K562 (cell line): ENCODE measurements around the gene HADHA. TPM values are rescaled to one million over a fixed set of nuclear protein-coding genes. Genes with fewer than 3 reads are reported as not detected.

Source experiments
- CBX3 ChIP-seq, 2 experiments: IDR thresholded peaks; 1 replicate in 1 of 2; 2 replicates in 1 of 2; pipeline ENCODE4 v1.6.1; 2012; ENCODE audit warnings: inconsistent platforms in 2 of 2, low read length in 2 of 2, borderline replicate concordance in 1 of 2, control low read depth in 1 of 2
- CREBBP ChIP-seq: IDR thresholded peaks from one replicate; pipeline ENCODE4 v1.6.1; 2012; ENCODE audit warnings: low read depth, mild to moderate bottlenecking, control low read depth, inconsistent platforms, low read length
- ILK ChIP-seq: fragments of 450-650 bp; IDR thresholded peaks from 2 replicates; pipeline ENCODE4 v1.6.1; 2016; ENCODE audit warnings: missing genetic modification characterization, low read depth, mild to moderate bottlenecking, missing compliant biosample characterization, moderate library complexity, borderline replicate concordance
- KLF1 ChIP-seq: fragments of 450-650 bp; IDR thresholded peaks from 2 replicates; pipeline ENCODE4 v1.6.1; 2016; ENCODE audit warnings: missing genetic modification characterization, missing compliant biosample characterization
- MIER1 ChIP-seq: fragments of 450-650 bp; IDR thresholded peaks from 2 replicates; pipeline ENCODE4 v1.6.1; 2016; ENCODE audit warnings: antibody characterized with exemption, mild to moderate bottlenecking, low read depth
- NFIC ChIP-seq: fragments of 450-650 bp; IDR thresholded peaks from 2 replicates; pipeline ENCODE4 v1.6.1; 2017; ENCODE audit warnings: mild to moderate bottlenecking, inconsistent platforms
- PCBP2 ChIP-seq: fragments of 200-400 bp; formaldehyde crosslinking; IDR thresholded peaks from 2 replicates; pipeline ENCODE4 v1.6.1; 2018; ENCODE audit warnings: low read length, low read depth, mild to moderate bottlenecking, moderate library complexity; ENCODE audit not compliant: poor library complexity, severe bottlenecking
- PURB ChIP-seq: sonication (generic); formaldehyde crosslinking; IDR thresholded peaks from 2 replicates; pipeline ENCODE4 v1.9.0; 2021; ENCODE audit warnings: low read depth, mild to moderate bottlenecking, missing genetic modification reagents
- RBM39 ChIP-seq: fragments of 200-400 bp; formaldehyde crosslinking; optimal IDR thresholded peaks from 2 replicates; pipeline ENCODE3; 2018; ENCODE audit warnings: low read depth, low read length
- RFX5 ChIP-seq: IDR thresholded peaks from 2 replicates; pipeline ENCODE4 v1.6.1; 2011; ENCODE audit warnings: low read depth, mild to moderate bottlenecking, improper control_type of control experiment, low read length
- ZNF436 ChIP-seq: fragments of 250-450, 450-650 bp; sonication (Bioruptor Pico); formaldehyde crosslinking; IDR thresholded peaks from 2 replicates; pipeline ENCODE4 v1.7.0; 2020; ENCODE audit warnings: mild to moderate bottlenecking
- polyA plus RNA-seq, 8 experiments: library from polyadenylated mRNA; depleted of rRNA in 4 of 8; stranded (reverse) in 5 of 8; unstranded in 3 of 8; fragments of >200 nt; fragmentation: Nextera tagmentation in 2 of 8; fragmentation: Illumina TruSeq in 1 of 8; extraction: Ambion mirVana in 2 of 8; extraction: Trizol in 1 of 8; gene quantifications; 2 replicates each; pipeline versions ENCODE4 v1.2.1 to v1.2.3, GENCODE V29; 2011 to 2014; ENCODE audit warnings: inconsistent platforms in 1 of 8, missing spikeins in 1 of 8
- total RNA-seq, 7 experiments: library from RNA; depleted of rRNA in 6 of 7; stranded (reverse); fragments of >200 nt in 6 of 7; fragmentation: Illumina TruSeq in 2 of 7; extraction: Trizol in 2 of 7; gene quantifications; 2 replicates each; pipeline versions ENCODE4 v1.2.1 to v1.2.3, GENCODE V29; 2011 to 2021; ENCODE audit warnings: low replicate concordance in 1 of 7
- TF ChIP-seq, protein P1 (sequence below): IDR thresholded peaks from 2 replicates; pipeline ENCODE4 v1.6.1; 2014; ENCODE audit warnings: antibody characterized with exemption
- TF ChIP-seq, protein P2 (sequence below): sonication (generic); formaldehyde crosslinking; IDR thresholded peaks from 2 replicates; pipeline ENCODE4 v1.8.1; 2023; ENCODE audit warnings: mild to moderate bottlenecking, missing genetic modification reagents
- TF ChIP-seq, protein P3 (sequence below): fragments of 150-350 bp; conservative IDR thresholded peaks from 2 replicates; pipeline ENCODE4 v1.6.1; 2014; ENCODE audit warnings: low read length

Gene HADHA
- total and polyA plus RNA-seq, 9 of the 15 experiments (the other 6 are each of a cell fraction or from before 2014, with no cell fraction given): 145 to 326 (median 202) TPM

DNA sequence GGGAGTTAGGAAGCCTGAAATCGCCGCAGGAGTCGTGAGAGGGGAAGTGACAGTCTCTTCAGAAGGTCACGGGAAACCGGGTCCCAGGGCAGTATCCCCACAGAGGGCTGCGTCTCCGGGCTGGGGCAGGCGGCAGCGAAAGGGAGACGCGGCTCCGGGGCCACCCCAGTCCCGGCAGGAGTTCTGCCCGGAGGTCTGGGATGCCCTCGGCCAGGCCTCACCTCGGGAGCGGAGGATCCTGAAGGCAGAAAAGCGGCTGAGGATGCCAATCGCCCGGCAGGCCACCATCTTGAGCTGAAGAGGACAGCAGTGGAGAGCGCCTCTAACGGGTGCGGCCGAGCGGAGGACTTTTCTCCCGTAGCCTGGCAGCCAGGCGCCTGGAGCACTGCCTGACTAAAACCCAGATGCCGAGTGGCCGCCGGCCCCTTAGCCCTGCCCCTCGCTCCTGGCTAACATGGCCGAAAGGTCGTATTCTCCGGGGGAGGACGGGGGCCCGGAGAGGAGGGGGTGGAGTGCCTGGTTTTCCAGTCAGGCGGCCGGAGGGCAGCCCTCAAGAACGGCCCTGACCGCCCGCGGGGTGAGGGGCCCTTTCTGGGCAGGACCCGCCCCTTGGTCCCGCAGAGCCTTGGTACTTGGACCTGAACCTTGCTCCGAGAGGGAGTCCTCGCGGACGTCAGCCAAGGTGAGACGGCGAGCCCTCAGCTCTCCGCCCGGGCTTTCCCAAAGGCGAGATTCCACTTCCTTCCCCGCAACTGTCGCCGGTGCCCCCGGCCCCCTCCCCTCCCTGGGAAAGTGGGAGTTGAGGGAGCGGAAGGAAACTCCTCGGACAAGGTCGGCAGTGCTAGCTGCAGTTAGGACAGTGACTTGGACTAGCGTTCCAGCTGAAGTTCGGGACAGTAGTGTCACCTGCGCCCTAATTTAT is at the start of gene HADHA, which contains the start of gene HADHB (continued):
- TF ChIP-seq ILK (no peak), CREBBP (no peak), ZNF436 (no peak), PCBP2 (no peak), PURB (CRISPR knock-in tag) (no peak), RFX5 (no peak), RBM39 (peak; percentile 58), CBX3 (IDR thresholded peaks at IDR 0.05; ENCODE audit: borderline replicate concordance in 1 of 2, low read length in 2 of 2) (peak in 1 of 2 experiments; percentile 10; a peak in 1 of 3 replicates), NFIC (peak; percentile 31; the same call in 1 of the 2 replicates), KLF1 (tag) (0 out of 2 replicates have a peak, but pooled peaks have one; percentile 13), MIER1 (no peak)
- TF ChIP-seq, protein P1, sequence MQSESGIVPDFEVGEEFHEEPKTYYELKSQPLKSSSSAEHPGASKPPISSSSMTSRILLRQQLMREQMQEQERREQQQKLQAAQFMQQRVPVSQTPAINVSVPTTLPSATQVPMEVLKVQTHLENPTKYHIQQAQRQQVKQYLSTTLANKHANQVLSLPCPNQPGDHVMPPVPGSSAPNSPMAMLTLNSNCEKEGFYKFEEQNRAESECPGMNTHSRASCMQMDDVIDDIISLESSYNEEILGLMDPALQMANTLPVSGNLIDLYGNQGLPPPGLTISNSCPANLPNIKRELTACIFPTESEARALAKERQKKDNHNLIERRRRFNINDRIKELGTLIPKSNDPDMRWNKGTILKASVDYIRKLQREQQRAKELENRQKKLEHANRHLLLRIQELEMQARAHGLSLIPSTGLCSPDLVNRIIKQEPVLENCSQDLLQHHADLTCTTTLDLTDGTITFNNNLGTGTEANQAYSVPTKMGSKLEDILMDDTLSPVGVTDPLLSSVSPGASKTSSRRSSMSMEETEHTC: no peak; the same call in 1 of the 2 replicates
- TF ChIP-seq, protein P2, sequence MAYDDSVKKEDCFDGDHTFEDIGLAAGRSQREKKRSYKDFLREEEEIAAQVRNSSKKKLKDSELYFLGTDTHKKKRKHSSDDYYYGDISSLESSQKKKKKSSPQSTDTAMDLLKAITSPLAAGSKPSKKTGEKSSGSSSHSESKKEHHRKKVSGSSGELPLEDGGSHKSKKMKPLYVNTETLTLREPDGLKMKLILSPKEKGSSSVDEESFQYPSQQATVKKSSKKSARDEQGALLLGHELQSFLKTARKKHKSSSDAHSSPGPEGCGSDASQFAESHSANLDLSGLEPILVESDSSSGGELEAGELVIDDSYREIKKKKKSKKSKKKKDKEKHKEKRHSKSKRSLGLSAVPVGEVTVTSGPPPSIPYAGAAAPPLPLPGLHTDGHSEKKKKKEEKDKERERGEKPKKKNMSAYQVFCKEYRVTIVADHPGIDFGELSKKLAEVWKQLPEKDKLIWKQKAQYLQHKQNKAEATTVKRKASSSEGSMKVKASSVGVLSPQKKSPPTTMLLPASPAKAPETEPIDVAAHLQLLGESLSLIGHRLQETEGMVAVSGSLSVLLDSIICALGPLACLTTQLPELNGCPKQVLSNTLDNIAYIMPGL (CRISPR knock-in tag): peak; percentile 56; the same call in 1 of the 2 replicates
- TF ChIP-seq, protein P3, sequence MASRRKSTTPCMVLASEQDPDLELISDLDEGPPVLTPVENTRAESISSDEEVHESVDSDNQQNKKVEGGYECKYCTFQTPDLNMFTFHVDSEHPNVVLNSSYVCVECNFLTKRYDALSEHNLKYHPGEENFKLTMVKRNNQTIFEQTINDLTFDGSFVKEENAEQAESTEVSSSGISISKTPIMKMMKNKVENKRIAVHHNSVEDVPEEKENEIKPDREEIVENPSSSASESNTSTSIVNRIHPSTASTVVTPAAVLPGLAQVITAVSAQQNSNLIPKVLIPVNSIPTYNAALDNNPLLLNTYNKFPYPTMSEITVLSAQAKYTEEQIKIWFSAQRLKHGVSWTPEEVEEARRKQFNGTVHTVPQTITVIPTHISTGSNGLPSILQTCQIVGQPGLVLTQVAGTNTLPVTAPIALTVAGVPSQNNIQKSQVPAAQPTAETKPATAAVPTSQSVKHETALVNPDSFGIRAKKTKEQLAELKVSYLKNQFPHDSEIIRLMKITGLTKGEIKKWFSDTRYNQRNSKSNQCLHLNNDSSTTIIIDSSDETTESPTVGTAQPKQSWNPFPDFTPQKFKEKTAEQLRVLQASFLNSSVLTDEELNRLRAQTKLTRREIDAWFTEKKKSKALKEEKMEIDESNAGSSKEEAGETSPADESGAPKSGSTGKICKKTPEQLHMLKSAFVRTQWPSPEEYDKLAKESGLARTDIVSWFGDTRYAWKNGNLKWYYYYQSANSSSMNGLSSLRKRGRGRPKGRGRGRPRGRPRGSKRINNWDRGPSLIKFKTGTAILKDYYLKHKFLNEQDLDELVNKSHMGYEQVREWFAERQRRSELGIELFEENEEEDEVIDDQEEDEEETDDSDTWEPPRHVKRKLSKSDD: 0 out of 2 replicates have a peak, but pooled peaks have one; percentile 41
